HepG2 (cell line): ENCODE measurements around the gene BANP. TPM values are rescaled to one million over a fixed set of nuclear protein-coding genes. Genes with fewer than 3 reads are reported as not detected.

Experiments
- ATAC-seq: fragments of 200-7000 bp; cut with Tn5 transposase; 3 replicates; pipeline ENCODE4 v1.9.1; 2020; ENCODE audit warnings: mild to moderate bottlenecking, moderate library complexity
- BruUV-seq: library from RNA; stranded (reverse); fragments of 400-500 nt; replicated peaks from 2 replicates; lab custom pipeline; 2021; lab: Mats Ljungman, UMichigan
- CTCF ChIA-PET: fragments of 300-600 bp; formaldehyde crosslinking; extraction: SDS; loops from one replicate; lab custom pipeline; 2021; ENCODE audit warnings: low total read pairs, inconsistent platforms, low intra/inter-chr PET ratio; lab: Yijun Ruan, JAX
- POLR2A ChIA-PET: fragments of 350-600 bp; sonication (Branson Sonifier 250); formaldehyde crosslinking; loops from one replicate; lab custom pipeline; 2020; ENCODE audit warnings: antibody characterized with exemption, inconsistent platforms; lab: Yijun Ruan, JAX
- DNase-seq: peaks from one replicate; pipeline ENCODE4 v3.0.0-alpha.2; 2015; ENCODE audit warnings: low spot score
- FAIRE-seq: peaks from 3 replicates; lab custom pipeline; 2011; peaks lifted over from hg19 to GRCh38; lab: Jason Lieb, UNC
- H2AFZ ChIP-seq: one replicate; pipeline ENCODE4 v1.6.1; 2011; ENCODE audit warnings: low read length, inconsistent platforms
- H3K27ac ChIP-seq: fragments of 300-600 bp; 3 replicates; pipeline ENCODE4 v1.8.0; 2011; ENCODE audit warnings: mixed run types, mild to moderate bottlenecking, mixed read lengths, low read length, inconsistent platforms; ENCODE audit not compliant: insufficient read depth; ENCODE audit errors: extremely low read length
- H3K27me3 ChIP-seq, 2 experiments: fragments of 200-600 bp in 1 of 2; 2 replicates in 1 of 2; 3 replicates in 1 of 2; pipeline versions ENCODE4 v1.6.0 to v1.8.0; 2011; ENCODE audit warnings: low read length in 2 of 2, mild to moderate bottlenecking in 2 of 2, moderate library complexity in 2 of 2, inconsistent platforms in 1 of 2; ENCODE audit not compliant: insufficient read depth in 2 of 2, control insufficient read depth in 1 of 2
- H3K36me3 ChIP-seq, 2 experiments: fragments of 200-600 bp in 1 of 2; replicated peaks in 1 of 2; 2 replicates in 1 of 2; 3 replicates in 1 of 2; pipeline versions ENCODE4 v1.5.1 to v1.8.0; 2011; ENCODE audit warnings: low read length in 2 of 2, inconsistent platforms in 1 of 2; ENCODE audit not compliant: insufficient read depth in 2 of 2, control insufficient read depth in 1 of 2
- H3K4me1 ChIP-seq: 2 replicates; pipeline ENCODE4 v1.5.1; 2012; ENCODE audit warnings: low read length, inconsistent platforms; ENCODE audit not compliant: insufficient read depth
- H3K4me2 ChIP-seq: 2 replicates; pipeline ENCODE4 v1.6.0; 2011; ENCODE audit warnings: low read depth, low read length, inconsistent platforms
- H3K4me3 ChIP-seq, 3 experiments: fragments of 200-600 bp in 1 of 3; sonication (generic), shearing (Covaris generic) in 1 of 3; replicated peaks in 1 of 3; 2 replicates each; pipeline ENCODE4 v1.5.1; 2011 to 2016; ENCODE audit warnings: low read length in 3 of 3, inconsistent platforms in 2 of 3, low read depth in 2 of 3, mild to moderate bottlenecking in 2 of 3, control low read depth in 1 of 3, mixed read lengths in 1 of 3; ENCODE audit not compliant: insufficient read depth in 1 of 3
- H3K79me2 ChIP-seq: one replicate; pipeline ENCODE4 v1.6.1; 2011; ENCODE audit warnings: low read length, inconsistent platforms; ENCODE audit not compliant: insufficient read depth
- H3K9ac ChIP-seq: 2 replicates; pipeline ENCODE4 v1.6.0; 2011; ENCODE audit warnings: mild to moderate bottlenecking, low read depth, low read length, inconsistent platforms; ENCODE audit not compliant: insufficient read depth
- H3K9me3 ChIP-seq: 2 replicates; pipeline ENCODE4 v1.5.1; 2012; ENCODE audit warnings: mild to moderate bottlenecking, low read length
- H4K20me1 ChIP-seq: 2 replicates; pipeline ENCODE4 v1.6.0; 2011; ENCODE audit warnings: inconsistent platforms, mild to moderate bottlenecking, low read length, moderate library complexity; ENCODE audit not compliant: insufficient read depth
- CEBPB ChIP-seq: IDR thresholded peaks from 2 replicates; pipeline ENCODE4 v1.6.1; 2011; ENCODE audit warnings: low read depth, low read length, improper control_type of control experiment, borderline replicate concordance
- CHCHD3 ChIP-seq: sonication (generic); formaldehyde crosslinking; IDR thresholded peaks from 2 replicates; pipeline ENCODE4 v1.8.0; 2022; ENCODE audit warnings: mild to moderate bottlenecking, missing genetic modification reagents, moderate library complexity
- HOXA5 ChIP-seq: sonication (generic); formaldehyde crosslinking; IDR thresholded peaks from 2 replicates; pipeline ENCODE4 v1.4.0; 2020; ENCODE audit warnings: missing genetic modification reagents
- KLF11 ChIP-seq: IDR thresholded peaks from 2 replicates; pipeline ENCODE4 v1.6.1; 2016; ENCODE audit warnings: missing compliant biosample characterization
- MLLT10 ChIP-seq: sonication (generic); formaldehyde crosslinking; IDR thresholded peaks from 2 replicates; pipeline ENCODE4 v1.4.0; 2020; ENCODE audit warnings: missing genetic modification reagents
- MXD1 ChIP-seq: sonication (generic); formaldehyde crosslinking; IDR thresholded peaks from 2 replicates; pipeline ENCODE4 v1.4.0; 2020; ENCODE audit warnings: mild to moderate bottlenecking, missing genetic modification reagents
- PAF1 ChIP-seq: IDR thresholded peaks from 2 replicates; pipeline ENCODE4 v1.6.1; 2016; ENCODE audit warnings: missing genetic modification reagents, missing compliant biosample characterization
- SP2 ChIP-seq: sonication (generic); formaldehyde crosslinking; IDR thresholded peaks from 2 replicates; pipeline ENCODE4 v1.5.1; 2020; ENCODE audit warnings: mild to moderate bottlenecking, missing genetic modification reagents
- ZNF282 ChIP-seq: fragments of 450-650 bp; IDR thresholded peaks from 2 replicates; pipeline ENCODE4 v1.6.1; 2018; ENCODE audit not compliant: partially characterized antibody
- ZNF343 ChIP-seq: sonication (generic); formaldehyde crosslinking; IDR thresholded peaks from 2 replicates; pipeline ENCODE4 v1.4.0; 2020; ENCODE audit warnings: mild to moderate bottlenecking, missing genetic modification reagents
- ZNF512 ChIP-seq: sonication (generic); formaldehyde crosslinking; IDR thresholded peaks from 2 replicates; pipeline ENCODE4 v1.4.0; 2020; ENCODE audit warnings: mild to moderate bottlenecking, missing genetic modification reagents
- ZNF616 ChIP-seq: sonication (generic); formaldehyde crosslinking; IDR thresholded peaks from 2 replicates; pipeline ENCODE4 v1.5.0; 2020; ENCODE audit warnings: low read depth, mild to moderate bottlenecking, missing genetic modification reagents
- ZNF7 ChIP-seq: IDR thresholded peaks from 2 replicates; pipeline ENCODE4 v1.6.1; 2016; ENCODE audit warnings: missing biosample characterization, missing genetic modification reagents
- ZNF776 ChIP-seq: sonication (generic); formaldehyde crosslinking; IDR thresholded peaks from 2 replicates; pipeline ENCODE4 v1.4.0; 2020; ENCODE audit warnings: mild to moderate bottlenecking, missing genetic modification reagents
- ZNF883 ChIP-seq: sonication (generic); formaldehyde crosslinking; IDR thresholded peaks from 2 replicates; pipeline ENCODE4 v1.5.1; 2020; ENCODE audit warnings: mild to moderate bottlenecking, missing genetic modification reagents; ENCODE audit errors: not compliant biosample characterization
- ZSCAN30 ChIP-seq: sonication (generic); formaldehyde crosslinking; IDR thresholded peaks from 2 replicates; pipeline ENCODE4 v1.5.0; 2020; ENCODE audit warnings: mild to moderate bottlenecking, missing genetic modification reagents
- WGBS: methylation state at CpG from one replicate; pipeline ENCODE4 v1.1.6; 2017; ENCODE audit warnings: low lambda C conversion rate; 5-methylcytosine and 5-hydroxymethylcytosine counted together
- in situ Hi-C: cut with HindIII; loops from 2 replicates; pipeline ENCODE4 v1.10.0; 2017; ENCODE audit warnings: low pct_unique_long_range_greater_than_20kb; ENCODE audit not compliant: extremely low pct_ligation_motif_present
- intact Hi-C: fragments of 100-400 bp; cut with micrococcal nuclease; formaldehyde crosslinking; loops from one replicate; pipeline ENCODE4 v1.10.0; 2022; ENCODE audit not compliant: unreplicated experiment
- polyA plus RNA-seq, 8 experiments: library from polyadenylated mRNA; depleted of rRNA in 3 of 8; stranded (reverse) in 7 of 8; unstranded in 1 of 8; fragments of >200 nt; fragmentation: Illumina TruSeq in 4 of 8; extraction: Trizol in 4 of 8; gene quantifications; 2 replicates each; pipeline versions ENCODE4 v1.2.1 to v1.2.3, GENCODE V29; 2011 to 2016; ENCODE audit warnings: low read depth in 4 of 8, missing spikeins in 1 of 8, mixed read lengths in 1 of 8; ENCODE audit not compliant: insufficient read depth in 1 of 8
- total RNA-seq, 5 experiments: library from RNA; depleted of rRNA; stranded (reverse); fragments of >200 nt; fragmentation: Illumina TruSeq; extraction: Trizol; gene quantifications; 2 replicates each; pipeline ENCODE4 v1.2.3, GENCODE V29; 2016; ENCODE audit warnings: low read depth in 1 of 5
- TF ChIP-seq, protein P1 (sequence below): sonication (generic); formaldehyde crosslinking; IDR thresholded peaks from 2 replicates; pipeline ENCODE4 v1.4.0; 2020; ENCODE audit warnings: missing genetic modification reagents
- TF ChIP-seq, protein P2 (sequence below): sonication (generic); formaldehyde crosslinking; conservative IDR thresholded peaks from 2 replicates; pipeline ENCODE4 v1.8.1; 2023; ENCODE audit warnings: missing genetic modification reagents

The BANP gene
- total and polyA plus RNA-seq, 2 of the 13 experiments (the other 11 are each of a cell fraction or from before 2014, with no cell fraction given): 20.2 to 23.8 TPM

- TF ChIP-seq, protein P1, sequence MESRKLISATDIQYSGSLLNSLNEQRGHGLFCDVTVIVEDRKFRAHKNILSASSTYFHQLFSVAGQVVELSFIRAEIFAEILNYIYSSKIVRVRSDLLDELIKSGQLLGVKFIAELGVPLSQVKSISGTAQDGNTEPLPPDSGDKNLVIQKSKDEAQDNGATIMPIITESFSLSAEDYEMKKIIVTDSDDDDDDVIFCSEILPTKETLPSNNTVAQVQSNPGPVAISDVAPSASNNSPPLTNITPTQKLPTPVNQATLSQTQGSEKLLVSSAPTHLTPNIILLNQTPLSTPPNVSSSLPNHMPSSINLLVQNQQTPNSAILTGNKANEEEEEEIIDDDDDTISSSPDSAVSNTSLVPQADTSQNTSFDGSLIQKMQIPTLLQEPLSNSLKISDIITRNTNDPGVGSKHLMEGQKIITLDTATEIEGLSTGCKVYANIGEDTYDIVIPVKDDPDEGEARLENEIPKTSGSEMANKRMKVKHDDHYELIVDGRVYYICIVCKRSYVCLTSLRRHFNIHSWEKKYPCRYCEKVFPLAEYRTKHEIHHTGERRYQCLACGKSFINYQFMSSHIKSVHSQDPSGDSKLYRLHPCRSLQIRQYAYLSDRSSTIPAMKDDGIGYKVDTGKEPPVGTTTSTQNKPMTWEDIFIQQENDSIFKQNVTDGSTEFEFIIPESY: peak; percentile 44; the same call in 1 of the 2 replicates
- peak; percentile 33; the same call in 1 of the 2 replicates for TF ChIP-seq ZNF776 (CRISPR knock-in tag)
- TF ChIP-seq, all 625 proteins: peak for 7
These were observed 3.6 kb downstream of the BANP start (continued) for GRCh38 chr16:87954826-87955225.

DNA sequence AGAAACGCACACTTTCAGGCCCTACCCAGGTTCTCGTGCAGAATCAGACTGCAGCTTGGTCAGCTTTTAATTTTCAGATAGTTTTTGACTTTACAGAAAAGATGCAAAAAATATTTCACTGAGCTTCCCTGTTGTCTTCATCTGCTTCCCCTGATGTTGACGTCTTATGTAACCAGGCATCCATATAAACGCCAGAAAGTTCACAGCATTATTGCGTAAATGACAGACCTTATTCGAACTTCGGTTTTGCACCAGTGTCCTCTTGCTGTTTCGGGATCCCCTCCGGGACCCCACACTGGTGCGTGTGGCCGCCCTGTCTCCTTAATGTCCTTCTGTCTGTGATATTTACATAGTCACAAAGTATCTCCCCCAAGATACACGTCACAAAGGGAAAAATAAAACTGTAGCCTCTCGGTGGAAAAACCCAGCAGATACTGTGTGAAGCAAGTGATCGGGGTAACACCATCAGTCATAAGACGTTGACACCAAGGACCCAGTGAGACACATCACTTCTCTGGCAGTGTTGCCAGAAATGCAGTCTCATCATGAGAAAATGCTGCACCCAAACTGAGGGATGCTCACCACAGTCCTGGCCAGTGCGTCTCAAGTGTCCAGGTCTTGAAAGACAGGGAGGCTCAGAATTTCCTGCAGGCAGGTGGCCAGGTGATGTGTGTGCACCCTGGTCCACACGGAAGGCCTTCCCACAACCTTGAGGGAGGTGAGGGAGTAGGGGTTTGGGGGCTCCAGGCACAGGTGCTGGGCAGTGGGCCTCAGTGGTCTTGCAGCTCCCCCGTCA, 4.3 kb downstream of the BANP start:
- Histone ChIP-seq H2AFZ (no peak overlapping the region), H3K79me2 (peaks cover 75% of the 10 kb centered on the region), H3K27me3 (no peaks in the 10 kb centered on the region), H3K4me1 (peaks cover 45% of the 10 kb centered on the region), H3K27ac (no peak overlapping the region), H3K4me3 (no peak overlapping the region), H4K20me1 (0 out of 2 replicates have a peak, but pooled peaks cover 5% of the 10 kb centered on the region), H3K9me3 (no peaks in the 10 kb centered on the region), H3K9ac (no peak overlapping the region), H3K4me2 (no peak overlapping the region), H3K36me3 (peaks cover 6 to 31% of the 10 kb centered on the region in 2 experiments; a peak in 4 of 5 replicates)
- DNase-seq (no peak), FAIRE-seq (peak; percentile 36), ATAC-seq (no peak)
- POLR2A ChIA-PET: no interaction called here
- in situ Hi-C loops (no loop called here), intact Hi-C loops (no loop called here)
- 90% methylated on average over 17 of the region's 18 CpGs for WGBS
- CTCF ChIA-PET: no interaction called here
- no TSS peak for BruUV-seq
- TF ChIP-seq ZNF7 (CRISPR knock-in tag) (no peak), ZNF883 (CRISPR knock-in tag) (peak; percentile 36), HOXA5 (CRISPR knock-in tag) (no peak), MXD1 (CRISPR knock-in tag) (no peak), ZNF282 (no peak), ZNF343 (no peak), CEBPB (0 out of 2 replicates have a peak, but pooled peaks have one; percentile 44), ZNF512 (CRISPR knock-in tag) (no peak), KLF11 (CRISPR knock-in tag) (no peak), MLLT10 (no peak), SP2 (CRISPR knock-in tag) (no peak), CHCHD3 (CRISPR knock-in tag) (0 out of 2 replicates have a peak, but pooled peaks have one; percentile 39), ZSCAN30 (CRISPR knock-in tag) (no peak), PAF1 (CRISPR knock-in tag) (no peak), ZNF616 (CRISPR knock-in tag) (no peak)
- TF ChIP-seq, protein P2, sequence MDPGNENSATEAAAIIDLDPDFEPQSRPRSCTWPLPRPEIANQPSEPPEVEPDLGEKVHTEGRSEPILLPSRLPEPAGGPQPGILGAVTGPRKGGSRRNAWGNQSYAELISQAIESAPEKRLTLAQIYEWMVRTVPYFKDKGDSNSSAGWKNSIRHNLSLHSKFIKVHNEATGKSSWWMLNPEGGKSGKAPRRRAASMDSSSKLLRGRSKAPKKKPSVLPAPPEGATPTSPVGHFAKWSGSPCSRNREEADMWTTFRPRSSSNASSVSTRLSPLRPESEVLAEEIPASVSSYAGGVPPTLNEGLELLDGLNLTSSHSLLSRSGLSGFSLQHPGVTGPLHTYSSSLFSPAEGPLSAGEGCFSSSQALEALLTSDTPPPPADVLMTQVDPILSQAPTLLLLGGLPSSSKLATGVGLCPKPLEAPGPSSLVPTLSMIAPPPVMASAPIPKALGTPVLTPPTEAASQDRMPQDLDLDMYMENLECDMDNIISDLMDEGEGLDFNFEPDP (CRISPR knock-in tag): no peak
